T-helper 2 cell (primary cell): ENCODE results near the gene COPS3.

Source experiments
- DNase-seq, 5 experiments: peaks; one replicate each; pipeline versions ENCODE4 v3.0.0 to v3.0.0-alpha.2; 2012 to 2022

The COPS3 gene

DNA sequence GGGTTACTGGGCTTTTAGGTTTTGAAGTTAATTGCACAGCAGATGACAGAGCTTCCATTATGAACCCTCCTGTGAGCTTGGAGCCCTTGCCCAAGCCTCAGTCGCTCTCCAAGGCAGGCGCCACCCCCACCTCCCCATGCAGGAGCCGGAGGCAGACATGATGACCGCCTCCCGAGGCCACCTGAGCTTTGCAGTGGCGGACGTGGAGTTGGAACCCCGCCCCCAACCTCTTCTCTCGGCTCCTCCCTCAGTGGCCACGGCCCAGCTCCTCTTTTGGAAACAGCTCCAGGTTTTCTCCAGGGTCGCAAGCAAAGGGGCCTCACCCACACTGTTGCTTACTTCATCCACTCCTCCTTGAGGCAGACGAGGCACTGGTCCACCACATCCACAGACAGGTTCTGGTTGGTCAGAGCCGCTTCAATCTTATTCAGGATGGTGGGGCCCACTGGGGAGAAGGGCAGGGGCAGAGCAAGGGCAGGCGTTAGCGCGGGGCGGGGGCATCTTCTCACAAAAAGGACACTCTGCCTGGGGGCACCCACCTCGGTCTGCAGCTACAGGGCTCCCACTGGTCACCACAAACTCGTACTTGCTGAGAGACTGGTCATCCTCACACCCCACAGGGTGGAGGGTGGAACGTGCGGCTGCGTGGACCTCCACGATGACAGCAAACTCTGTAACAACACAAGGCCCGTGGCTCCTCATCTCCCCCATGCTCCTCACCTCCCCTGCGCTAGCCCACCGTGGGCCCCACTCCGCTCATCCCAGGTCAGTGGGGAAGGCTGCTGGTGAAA lies 66.2 kb downstream of the COPS3 start:
- no peak for DNase-seq

DNA sequence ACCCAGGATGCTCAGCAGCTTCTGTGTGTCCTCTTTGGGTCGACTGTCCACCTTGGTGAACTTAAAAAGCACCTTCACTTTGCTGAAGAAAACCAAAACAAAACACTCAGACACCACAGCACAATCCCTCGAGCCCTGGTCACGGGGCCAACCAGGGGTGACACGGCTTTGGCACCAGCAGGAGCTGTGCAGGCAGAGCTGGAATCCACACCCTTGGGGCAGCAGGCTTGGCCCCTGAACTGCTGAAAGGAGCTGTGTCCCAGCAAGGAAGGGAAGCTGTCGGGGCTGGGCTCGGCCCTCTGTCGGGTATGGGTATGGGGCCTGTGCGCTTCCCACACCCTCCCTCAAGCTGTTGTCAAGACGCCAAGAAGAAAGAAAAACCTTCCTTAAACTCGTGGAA lies 67.3 kb downstream of the COPS3 start:
- DNase-seq = no peak

DNA sequence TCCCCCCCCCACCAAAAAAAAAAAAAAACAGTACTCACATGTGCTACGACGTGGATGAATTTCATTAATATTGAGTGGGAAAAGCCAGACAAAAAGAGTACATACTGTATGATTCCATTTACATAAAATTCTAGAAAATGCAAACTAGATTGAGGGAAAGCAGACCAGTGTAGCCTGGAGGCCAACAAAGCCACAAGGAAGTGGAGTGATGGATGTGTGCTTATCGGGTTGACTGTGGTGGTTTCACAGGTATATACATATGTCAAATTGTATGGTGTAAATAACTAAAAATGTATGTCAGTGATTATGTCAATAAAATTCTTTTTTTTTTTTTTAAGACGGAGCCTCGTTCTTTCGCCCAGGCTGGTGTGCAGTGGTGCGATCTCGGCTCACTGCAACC lies 73.0 kb downstream of the COPS3 start:
- peak in 1 of 5 experiments; percentile 36 for DNase-seq

DNA sequence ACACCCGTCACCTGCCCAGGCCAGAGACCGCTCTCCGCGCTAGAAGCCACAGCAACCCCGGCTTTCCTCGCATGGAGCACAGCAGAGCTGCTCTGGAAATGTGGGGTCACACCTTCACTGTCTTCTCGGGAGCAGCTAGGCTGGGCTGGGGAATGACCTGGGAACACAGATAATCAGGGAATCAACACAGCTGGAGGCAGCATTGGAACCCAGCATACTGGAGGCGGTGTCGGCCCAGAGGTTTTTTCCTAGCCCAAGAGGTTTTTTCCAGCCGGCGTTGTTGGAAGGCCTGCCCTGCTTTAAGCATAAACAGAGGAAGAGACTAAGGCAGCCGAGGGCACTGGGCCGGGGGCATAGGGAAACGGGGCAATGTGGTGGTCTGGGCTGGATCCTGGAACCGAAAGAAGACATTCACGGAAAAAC lies 74.1 kb downstream of the COPS3 start:
- no peak for DNase-seq

DNA sequence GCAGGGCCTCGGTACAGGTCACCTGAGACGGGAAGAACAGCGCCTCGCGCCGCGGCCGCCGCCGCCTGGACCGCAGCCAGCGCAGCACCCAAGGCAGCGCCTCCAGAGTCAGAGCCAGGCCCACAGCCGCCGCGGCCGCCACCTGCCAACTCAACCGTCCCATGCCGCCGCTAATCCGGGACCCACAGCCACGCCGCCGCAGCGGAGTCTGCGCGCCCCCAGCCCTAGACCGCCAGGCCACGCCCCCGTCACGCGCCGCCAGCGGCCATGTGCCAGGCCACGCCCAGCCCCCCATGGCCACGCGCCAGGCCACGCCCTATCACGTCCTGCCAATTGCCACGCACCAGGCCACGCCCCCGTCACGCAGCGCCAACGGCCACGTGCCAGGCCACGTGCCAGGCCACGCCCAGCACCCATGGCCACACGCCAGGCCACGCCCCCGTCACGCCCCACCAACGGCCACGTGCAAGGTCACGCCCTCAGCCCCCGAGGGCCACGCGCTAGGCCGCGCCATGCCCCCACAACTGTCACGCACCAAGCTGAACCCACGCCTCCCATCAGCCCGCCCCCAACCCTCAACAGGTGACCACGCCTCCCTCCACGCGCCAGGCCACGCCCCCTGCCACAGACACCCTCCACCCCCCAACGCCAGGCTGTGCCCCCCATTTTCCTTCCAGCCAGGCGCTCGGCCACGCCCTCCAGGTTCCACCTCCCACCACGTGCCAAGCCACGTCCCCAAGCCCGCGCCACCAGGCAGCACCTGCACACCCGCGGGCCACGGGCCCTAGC lies 74.7 kb downstream of the COPS3 start, which contains the start of gene PLD6:
TSS of gene PLD6 (minus strand) at position 210 of the 789 bp plus-strand sequence. CDS start at position 163, 47 bp downstream.
- peak; percentile 89 to 95 (median 91) for DNase-seq

DNA sequence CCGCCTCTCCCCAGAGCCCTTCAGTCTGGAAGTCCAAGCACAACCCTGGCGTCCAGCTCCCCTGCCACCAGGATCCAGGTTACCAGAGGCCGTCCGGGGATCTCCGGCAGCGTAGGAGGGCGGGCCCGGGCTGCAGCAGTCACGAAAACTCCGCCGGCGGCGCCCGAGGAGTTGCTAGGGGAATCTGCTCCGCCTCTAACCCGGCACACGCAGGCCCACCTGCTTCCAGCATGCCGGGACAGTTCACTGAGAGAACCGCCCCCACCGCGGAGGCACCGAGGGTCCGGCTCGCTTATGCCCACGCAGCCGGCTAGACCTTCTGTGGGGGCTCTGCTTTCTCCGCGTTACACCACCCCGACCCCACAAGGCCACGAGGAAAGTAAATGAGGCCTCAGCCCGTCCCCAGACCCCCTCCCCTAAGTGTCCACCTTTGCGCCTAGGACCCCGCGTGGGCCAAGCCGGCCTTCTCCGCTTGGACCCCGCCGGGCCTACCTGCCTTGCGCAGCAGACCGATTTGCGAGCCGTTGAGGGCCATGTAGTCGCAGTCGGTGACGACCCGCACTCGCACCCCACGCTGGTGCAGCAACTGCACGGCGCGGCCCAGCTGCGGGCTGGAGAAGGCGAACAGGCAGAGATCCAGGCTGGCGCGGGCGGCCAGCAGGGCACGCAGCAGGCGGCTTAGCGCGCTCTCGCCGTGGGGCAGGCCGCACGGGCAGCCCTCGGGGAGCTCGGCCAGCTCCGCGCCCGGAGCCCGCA lies 75.5 kb downstream of the COPS3 start:
- peak; percentile 37 to 66 (median 43) for DNase-seq

DNA sequence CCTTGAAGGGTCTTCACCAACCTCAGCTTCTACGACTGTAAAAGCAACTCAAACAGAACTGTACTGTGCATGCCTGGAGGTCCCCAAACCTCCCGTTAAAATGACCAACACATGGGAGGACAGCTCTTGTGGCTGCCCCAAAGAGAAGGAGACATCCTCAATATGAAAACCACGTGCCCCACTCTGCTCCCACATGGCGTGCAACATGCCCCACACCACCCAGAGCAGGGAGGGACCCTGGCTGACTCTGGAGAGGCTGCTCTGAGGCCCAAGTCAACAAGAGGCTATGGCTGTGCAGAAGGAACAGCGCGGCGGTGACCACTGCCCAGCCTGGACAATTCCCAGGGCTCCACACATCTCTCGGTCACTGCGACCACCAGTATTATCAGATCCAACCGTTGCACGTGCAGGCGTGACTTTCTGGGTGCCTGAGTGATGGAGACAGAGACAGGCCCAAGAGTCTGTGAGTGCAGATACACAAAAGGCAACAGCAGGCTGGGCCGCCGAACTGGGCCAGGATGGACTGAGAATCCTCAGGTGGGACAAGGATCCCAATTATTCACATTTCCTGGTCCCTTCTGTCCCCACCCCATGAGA lies 76.3 kb downstream of the COPS3 start:
- DNase-seq = no peak

DNA sequence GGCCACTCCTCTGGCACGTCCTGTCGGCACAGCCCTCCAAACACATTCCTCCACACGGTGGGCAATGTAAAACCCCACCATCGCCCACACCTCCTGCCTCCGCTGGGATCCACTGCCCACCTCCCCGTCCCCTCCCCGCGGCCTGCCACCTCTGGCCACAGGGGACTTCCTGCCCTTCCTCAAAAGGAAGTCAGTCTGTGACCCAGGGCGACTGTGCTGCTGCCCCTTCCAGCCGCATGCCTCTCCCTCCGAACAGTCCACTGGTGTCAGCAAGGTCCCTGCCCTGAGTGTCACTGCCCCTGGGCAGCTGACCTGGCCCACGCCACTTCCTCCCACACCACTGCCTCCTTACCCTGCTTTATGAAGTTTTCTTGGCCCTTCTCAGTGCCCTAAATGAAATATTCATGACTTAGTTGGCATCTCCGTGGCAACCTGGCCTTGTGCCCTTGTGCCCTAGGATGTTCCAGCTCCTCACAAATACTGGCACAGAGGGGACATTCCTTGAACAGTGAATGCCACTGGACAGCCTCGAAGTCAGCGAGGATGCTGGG lies 76.9 kb downstream of the COPS3 start:
- peak in 1 of 5 experiments; percentile 17 for DNase-seq

DNA sequence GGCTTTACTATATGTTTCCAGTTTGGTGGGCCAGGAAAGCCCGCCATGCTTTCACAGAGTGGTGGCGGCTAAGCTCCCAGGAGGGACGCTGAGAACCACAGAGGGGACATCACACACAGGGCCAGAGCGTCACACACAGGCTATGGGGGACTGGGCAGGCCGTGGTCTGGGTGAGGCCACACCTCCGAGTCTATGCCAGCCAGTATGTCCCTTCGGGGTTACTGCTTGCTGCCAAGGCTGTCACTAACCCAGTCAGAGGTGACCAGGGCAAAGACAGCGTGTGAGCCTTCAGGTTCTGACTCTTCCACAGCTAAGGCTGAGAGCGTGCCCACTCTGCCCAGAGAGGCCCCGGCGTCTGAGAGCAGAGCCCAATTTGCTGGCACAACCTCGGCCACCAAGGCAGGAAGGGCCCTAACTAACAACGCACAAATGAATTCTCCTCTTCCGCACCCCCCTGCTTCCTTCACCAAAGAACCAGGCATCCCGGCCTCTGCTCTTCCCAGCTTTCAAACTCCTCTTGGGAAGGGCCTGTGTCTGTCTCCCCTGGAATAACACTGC lies 77.8 kb downstream of the COPS3 start:
- no peak for DNase-seq

DNA sequence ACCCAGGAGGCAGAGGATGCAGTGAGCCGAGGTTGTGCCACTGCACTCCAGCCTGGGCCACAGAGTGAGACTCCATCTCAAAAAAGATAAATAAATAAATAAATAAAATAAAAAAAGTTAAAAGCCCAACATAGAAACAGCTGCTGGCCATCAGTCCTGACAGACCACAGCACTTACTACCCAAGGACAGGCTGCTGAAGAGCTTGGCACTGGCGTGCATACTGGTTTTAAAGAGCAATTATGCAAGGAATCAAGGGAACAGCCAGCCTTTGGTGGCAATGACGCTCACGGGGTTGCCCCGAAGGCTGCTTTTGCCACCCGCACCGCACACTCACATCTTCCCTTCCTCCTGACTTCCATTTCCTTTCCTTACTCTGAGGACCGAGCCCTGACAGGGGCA lies 79.1 kb downstream of the COPS3 start:
- DNase-seq = no peak

DNA sequence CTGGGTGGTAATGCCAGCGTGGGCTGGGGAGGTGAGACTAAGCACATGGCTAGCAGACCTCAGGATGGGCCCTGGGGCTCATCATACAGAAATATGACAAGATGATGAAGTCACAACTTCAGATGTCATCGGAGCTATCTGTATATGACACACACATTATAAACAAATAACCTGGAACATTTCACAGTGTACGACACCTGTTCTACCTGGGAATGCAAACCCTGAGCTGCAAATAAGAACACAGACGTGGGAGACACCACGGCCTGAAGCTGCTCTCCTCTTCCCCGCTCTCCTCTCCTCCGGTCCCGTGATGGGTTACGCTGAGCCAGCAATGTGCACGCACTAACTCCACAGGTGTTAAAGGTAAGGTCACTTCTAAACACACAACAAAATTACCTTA lies 79.8 kb downstream of the COPS3 start:
- DNase-seq = no peak

DNA sequence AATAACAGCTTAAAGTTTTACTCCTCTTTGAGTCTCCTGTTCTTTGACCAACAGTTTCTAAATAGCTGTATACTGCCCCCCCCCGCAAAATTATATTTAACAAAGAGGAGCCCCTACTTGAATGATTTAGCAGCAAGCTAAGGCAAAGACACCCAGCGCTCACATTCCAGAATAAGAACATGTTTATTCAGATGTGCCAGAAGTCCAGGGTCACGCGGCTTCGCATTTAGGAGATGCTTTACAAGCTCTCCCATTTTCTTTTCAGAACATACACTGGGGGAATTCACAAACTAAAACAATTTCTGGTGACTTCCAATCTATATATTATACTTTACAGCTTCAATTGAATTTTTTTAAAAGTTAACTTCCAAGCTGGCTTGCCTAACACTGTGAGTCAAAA lies 80.2 kb downstream of the COPS3 start:
- DNase-seq = no peak

DNA sequence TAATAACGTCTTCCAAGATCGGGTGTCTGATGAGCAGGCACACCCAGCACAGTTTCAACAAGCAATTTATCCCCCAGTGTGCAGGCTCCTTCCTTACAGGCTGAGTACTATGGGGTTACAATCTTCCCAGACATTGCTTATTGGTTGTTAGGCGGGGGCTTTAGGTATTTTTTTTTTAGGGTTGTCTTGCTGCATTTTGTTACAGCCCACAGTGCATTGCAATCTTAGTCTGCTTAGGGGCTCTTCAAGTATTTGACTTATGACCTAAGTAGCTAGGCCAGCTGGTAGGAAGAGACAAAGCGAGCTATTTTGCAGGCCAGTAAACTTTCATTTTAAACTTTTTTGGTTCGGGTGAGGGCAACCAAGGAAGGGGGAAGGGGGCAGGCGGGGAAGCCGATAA lies 80.7 kb downstream of the COPS3 start:
- no peak for DNase-seq

DNA sequence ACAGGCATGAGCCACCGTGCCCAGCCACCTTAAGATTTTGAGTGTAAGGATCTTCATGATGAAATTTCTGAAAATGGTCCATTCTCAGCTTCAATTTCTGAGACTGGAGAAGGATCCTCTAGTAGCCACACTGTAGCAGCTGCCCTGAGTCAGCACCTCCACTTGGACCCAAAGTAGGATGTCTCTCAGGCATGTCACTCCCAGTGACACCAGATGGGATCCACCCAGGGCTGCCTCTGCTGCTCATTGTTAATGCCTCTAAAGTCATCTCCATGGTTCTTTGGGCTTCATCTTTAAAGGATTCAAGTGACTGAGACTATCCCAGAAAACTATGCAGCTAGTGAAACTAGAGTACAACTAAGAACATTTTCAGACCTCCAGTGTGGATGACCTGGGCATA lies 82.8 kb downstream of the COPS3 start:
- DNase-seq = no peak

DNA sequence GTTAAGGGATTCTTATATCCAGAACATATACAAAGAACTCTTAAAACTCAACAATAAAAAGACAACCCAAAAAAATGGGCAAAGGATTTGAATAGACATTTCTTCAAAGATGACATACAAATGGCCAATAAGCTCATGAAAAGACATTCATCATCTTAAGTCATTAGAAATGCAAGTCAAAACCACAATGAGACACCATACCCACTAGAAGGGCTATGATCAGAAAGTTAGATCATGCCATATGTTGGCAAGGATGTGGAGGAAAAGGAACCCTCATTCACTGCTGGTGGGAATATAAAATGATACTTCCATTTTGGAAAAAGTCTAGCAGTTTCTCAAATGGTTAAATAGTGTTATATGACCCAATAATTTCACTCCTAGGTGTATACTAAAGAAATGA lies 84.3 kb downstream of the COPS3 start:
- no peak for DNase-seq
